NCI-H345 treated with DMSO at 0.1 percent for 48 hours (cell line): Measurements from ENCODE around the gene MRPS18A.
"Not testable (repeated sequence)": the region's sequence is repeated elsewhere in the genome, so short reads cannot be mapped to it uniquely, and the experiment has no call there.

ENCODE experiments used
- DNase-seq: peaks from one replicate; lab custom pipeline; 2025; ENCODE audit not compliant: unreplicated experiment; lab: John Stamatoyannopoulos, UW

The MRPS18A gene

DNA sequence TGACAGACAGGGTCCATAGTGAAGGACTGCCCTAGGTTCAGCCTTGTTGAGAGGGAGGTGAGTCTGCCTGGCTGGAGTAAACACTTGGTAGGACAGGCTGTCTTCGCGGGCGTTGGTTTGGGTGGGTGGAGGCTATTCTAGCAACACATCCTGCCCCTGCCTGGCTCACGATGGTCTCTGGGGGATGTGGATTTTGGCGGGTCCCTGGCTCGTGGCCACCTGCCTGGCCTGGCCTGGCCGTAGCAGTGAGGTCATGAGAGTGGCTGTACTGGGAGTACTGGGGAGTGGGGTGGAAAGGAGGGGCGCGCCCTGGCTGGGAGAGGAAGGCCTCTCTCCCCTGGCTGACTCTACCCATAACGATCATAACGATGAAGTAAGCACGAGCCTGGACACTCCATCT lies 30.2 kb upstream of the MRPS18A start:
- DNase-seq = no peak

GRCh38 chr6:43717389-43717788 lies 29.8 kb upstream of the MRPS18A start:
- DNase-seq = no peak

DNA sequence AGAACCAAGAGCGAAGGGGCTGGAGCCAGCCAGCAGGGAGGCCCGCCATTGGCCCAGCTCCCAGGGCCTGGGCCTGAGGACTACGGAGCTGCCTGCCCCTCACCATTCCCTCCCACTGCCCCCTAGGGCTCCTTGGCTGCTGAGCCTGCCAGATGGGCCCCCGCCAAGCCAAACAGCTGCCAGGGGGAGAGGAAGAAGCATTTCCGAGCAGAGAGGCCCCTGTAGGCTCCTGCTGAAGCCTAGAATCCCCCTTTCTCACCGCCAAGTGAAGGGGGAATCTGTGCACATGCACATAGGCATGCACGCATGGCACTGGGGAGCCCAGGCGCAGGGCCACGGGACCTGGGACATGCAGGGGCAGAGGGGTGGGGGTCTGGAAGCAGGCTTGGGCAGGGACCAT lies 28.5 kb upstream of the MRPS18A start:
- DNase-seq = no peak

DNA sequence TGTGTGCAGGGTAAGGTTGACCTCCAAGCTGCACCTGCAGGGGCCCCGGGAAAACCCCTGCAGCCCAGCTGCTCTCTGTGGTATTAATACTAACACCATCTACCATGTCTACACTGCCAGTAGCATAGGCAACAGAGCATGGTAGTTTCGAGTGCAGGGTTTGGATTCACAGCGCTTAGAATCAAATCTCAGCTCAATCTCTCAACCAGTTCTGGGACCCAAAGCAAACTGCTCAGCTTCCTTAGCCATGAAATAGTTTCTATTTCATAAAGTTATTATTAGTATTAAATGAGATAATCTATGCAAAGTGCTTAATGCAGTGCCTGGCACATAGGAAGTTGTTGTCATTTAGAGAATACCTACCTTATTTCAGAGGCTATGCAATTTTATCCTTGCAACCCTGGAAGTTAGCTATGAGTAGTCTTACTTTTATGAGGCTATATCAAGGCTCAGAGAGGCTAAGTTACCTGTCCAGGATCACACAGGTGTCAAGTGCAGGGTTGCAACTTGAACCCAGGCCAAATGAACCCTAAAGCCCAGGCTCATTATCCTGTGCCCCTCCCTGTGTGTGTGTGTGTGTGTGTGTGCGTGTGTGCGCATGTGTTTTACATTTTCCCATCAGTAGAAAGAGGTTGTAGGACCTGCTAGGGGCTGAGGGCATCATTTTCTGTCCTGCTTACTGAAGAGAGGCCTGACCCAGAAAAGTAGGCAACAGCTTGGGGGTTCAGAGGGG lies 27.6 kb upstream of the MRPS18A start:
- no peak for DNase-seq

DNA sequence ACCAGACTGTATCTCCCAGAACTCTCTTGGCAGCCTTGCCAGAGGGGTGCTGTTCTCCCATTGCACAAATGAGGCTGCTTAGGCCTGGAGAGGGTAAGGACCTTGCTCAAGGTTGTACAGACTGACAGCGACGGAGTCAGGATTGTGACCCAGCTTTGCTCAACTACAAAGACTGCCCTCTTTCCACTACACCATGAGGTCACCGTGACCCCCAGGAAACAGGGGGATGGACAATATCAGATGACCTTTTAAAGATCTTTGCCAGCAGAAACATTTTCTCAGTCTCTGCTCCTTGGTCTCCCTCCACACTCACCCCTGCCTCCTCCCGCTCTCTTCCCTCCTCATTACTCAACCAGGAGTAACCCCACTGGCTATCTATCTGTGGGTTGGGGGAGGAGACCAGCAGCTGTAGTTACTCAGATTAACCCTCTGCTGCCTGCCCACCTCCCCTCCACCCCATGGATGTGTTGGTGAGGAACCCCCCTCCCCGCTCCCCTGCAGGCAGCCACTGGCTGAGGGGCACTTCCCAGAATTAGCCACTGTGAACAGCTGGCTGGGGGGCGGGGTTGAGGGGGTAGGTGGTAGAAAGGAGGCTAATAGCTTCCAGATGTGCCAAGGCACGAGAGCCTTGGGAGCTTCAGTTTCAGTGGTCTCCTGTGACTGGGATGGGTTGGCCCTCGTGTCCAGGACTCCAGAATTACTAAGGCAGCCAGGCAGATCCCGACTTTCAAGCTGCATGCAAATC lies 26.9 kb upstream of the MRPS18A start:
- DNase-seq = no peak

DNA sequence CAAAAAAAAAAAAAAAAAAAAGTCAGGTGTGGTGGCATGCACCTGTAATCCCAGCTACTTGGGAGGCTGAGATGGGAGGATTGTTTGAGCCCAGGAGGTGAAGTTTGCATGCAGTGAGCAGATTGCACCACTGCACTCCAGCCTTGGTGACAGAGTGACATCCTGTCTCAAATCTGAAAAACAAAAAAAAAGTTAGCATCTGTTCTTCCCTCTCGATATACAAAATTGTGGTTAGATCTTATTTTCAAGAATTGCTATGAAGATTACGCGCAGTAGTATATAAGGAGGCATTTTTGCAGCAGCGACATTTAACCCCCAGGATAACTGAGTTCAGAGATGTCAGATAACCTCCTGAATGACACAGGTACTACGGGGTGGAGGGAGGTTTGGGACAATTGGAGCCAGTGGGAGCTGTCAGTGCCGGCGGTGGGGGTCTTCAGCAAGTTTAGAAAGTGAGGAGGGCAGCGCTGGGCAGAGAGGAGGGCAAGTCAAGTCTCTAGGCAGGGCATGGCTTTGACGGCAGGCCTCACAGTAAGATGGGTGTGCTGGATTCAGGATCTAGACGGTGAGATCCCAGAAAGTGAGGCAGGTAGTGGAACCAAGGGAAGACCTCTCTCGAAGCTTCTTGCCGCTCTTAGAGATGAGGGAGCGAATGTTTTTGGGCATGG lies 26.2 kb upstream of the MRPS18A start:
- no peak for DNase-seq

GRCh38 chr6:43712579-43712978 lies 25.0 kb upstream of the MRPS18A start:
- DNase-seq = no peak

- no peak for DNase-seq
These were observed 23.0 kb upstream of the MRPS18A start for GRCh38 chr6:43710576-43710975.

DNA sequence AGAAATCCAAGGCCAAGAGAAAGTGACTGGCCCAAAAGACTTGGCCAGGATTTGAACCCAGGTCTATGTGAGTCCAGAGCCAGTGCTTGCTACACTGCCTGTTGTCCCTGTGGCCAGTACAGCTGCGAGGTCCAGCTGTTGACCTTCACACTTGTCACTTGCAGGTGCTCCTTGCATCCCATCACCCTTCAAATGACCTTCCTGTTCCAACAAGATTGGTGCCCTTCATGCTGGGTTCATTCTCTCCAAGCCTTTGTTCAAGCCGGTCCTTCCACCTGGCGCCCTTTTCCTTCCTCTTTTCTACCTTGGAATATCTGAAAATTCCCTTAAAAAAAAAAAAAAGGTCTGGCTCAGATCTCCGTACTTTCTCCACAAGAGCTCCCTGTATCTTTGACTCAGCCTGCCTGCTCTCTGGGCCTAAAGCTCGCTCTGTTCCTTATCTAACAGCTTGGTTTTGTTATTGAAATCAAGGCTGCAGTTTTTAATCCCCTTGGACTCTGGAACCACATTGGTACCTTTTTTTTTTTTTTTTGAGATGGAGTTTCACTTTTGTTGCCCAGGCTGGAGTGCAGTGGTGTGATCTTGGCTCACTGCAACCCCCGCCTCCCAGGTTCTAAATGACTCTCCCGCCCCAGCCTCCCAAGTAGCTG lies 22.2 kb upstream of the MRPS18A start:
- no peak for DNase-seq

GRCh38 chr6:43708860-43709653 lies 21.5 kb upstream of the MRPS18A start:
- no peak for DNase-seq

- DNase-seq = peak; percentile 24
These were observed 20.2 kb upstream of the MRPS18A start for GRCh38 chr6:43707767-43708166.

DNA sequence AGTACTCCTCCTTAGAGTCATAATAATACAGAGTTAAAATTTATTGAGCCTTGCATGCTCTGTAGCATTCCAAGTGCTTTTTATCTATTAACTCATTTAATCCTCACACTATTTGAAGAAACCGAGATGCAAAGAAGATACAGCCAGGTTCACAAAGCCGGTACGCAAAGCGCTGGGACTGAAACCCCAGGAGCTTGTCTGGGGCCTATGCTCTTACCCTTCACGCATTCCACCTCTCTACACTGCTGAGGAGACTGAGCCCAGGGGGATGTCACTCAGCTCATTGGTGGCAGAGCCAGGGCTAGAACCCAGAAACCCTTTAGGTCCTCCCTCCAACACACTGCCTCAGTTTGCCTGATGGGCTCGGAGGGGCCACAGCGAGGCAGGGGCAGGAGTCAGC lies 19.7 kb upstream of the MRPS18A start:
- no peak for DNase-seq

DNA sequence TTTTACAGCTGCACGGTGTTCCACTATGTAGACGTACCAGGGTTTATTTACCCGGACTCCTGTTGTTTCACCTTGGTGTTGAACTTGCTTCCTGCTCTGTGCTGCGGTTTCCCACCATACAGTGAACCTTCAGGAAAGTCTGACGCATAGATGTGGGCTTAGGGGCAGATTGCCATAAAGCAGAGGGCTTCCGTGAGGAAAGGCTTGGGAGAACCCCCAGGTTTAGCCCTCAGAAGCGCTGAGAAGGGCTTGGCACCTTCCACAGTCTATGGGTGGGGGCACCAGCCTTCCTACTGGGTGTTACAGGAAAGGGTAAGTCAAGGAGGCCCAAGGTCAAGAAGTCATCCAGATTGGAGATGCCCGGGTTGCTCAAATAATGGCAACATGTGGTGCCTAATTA lies 19.2 kb upstream of the MRPS18A start:
- no peak for DNase-seq

DNA sequence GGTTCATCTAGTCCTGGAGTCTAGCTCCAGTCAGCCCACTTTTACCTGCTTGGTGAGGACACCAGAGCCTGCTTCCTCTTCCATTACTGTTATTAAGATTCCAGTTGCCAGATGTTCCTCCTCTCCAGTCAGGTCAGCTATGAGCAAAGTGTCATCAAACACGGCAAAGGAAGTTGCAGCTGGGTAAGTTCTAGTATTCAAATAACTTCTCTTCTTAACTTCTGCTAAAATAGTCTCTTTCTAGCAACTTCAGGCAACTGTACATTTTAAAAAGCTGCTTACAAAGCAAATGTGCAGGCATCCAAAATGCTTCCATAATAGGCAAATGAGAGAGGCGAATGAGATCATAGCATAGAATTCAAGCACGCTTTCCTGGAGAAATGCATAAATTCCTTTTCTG lies 18.4 kb upstream of the MRPS18A start:
- no peak for DNase-seq

DNA sequence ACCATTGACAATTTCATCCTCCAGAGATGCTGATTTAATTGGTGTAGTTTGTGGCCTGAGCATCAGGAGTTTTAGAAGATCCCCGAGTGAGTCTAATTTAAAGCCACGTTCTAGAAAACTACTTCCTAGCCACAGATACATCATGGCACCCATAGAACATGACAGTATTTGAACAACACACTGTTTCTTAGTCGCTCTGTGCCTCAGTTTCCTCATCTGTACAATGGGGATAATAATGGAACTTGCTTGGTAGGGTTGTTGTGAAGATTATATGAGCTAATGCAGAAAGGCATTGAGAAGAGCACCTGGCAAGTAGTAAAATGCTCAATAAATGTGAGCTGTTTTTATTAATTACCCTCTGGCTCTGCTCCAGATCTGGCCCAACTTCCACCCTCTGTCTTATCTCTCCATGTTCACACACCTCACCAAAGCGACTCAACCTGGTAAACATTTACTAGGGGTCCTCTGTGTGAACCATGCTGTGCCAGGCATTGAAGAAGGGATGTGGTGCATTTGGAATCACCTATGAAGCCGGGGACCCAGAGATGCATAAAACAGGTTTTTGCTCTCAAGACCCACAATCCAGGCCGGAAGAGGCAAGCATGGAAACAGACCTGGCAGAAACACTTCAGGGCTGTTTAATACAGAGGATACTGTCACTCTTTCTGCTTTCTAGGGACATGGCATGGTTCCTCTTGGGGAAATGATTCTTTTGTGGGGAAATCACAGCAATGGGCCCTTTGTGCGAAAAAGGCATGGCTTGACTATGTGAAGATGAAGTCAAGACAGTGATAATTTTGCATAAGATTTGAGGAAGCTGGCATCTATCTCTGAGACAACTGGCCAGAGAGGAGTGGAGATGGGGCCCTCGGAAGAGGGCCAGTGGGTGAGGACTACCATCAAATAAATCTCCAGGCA lies 16.2 kb upstream of the MRPS18A start:
- DNase-seq = no peak

- DNase-seq = peak; percentile 51
These were observed 15.2 kb upstream of the MRPS18A start for GRCh38 chr6:43702534-43703440.

DNA sequence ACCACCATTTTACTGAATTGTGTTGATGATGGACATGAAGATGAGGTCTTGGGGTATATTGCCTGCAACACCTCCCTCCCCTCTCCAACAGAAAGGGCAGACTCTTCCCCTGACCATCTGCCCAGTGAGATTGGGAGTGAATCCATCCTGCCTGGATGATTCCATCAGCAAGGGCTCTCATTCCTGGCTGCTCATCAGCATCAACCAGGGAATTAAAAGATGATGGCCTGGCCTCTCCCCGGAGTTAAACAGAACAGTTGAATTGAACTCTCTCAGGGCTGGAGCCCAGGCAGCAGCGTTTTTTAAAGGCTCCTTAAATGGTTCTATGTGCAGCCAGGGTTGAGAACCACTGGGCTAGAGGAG lies 14.6 kb upstream of the MRPS18A start:
- no peak for DNase-seq

DNA sequence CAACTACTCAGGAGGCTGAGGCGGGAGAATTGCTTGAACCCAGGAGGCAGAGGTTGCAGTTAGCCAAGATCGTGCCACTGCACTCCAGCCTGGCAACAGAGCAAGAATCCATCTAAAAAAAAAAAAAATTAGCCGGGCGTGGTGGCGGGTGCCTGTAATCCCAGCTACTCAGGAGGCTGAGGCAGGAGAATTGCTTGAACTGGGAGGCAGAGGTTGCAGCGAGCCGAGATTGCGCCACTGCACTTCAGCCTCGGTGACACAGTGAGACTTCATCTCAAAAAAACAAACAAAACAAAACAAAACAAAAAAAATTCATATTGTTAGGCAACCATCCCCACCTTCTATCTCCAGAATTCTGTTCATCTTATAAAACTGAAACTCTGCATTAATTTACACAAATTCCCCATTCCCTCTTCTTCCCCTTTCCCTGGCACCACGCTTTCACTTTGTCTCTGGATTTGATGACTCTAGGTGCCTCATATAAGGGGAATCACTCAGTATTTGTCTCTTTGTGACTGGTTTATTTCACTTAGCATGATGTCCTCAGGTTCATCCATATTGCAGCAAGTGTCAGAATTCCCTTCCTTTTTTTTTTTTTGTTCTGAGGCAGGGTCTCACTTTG lies 13.5 kb upstream of the MRPS18A start:
- not testable (repeated sequence) for DNase-seq
